Measurements from ENCODE around the gene STAMBP. TPM values are rescaled to one million over a fixed set of nuclear protein-coding genes. Genes with fewer than 3 reads are reported as not detected.

Gene STAMBP
- total and polyA plus RNA-seq, 5 experiments from 2014 or later = 28.3 to 44.3 (median 32.3) TPM

GRCh38 chr2:73916666-73917065, 87.9 kb downstream of the STAMBP start:
- H3K36me3 Mint-ChIP-seq = no peaks in the 10 kb centered on the region
- POLR2A ChIA-PET = no interaction called here
- peaks cover 0 to 1% (median 0%) of the 10 kb centered on the region in 5 donors for H3K27me3 Mint-ChIP-seq
- H3K9me3 Mint-ChIP-seq = no peaks in the 10 kb centered on the region
- peaks cover 3 to 6% (median 4%) of the 10 kb centered on the region in 4 donors for H3K4me1 Mint-ChIP-seq
- ATAC-seq (no peak), DNase-seq (no peak)
- no peak overlapping the region for H3K4me3 Mint-ChIP-seq
- H3K27ac Mint-ChIP-seq = no peak overlapping the region

- no peak for DNase-seq
- Mint-ChIP-seq H3K4me3 (no peak overlapping the region), H3K9me3 (no peaks in the 10 kb centered on the region), H3K36me3 (no peaks in the 10 kb centered on the region), H3K4me1 (peaks cover 3 to 8% (median 4%) of the 10 kb centered on the region in 4 donors), H3K27me3 (peaks cover 0 to 1% (median 0%) of the 10 kb centered on the region in 5 donors), H3K27ac (no peak overlapping the region)
- POLR2A ChIA-PET = no interaction called here
- no peak for ATAC-seq
These were observed 88.5 kb downstream of the STAMBP start for GRCh38 chr2:73917296-73917695.

GRCh38 chr2:73917696-73918207, 89.0 kb downstream of the STAMBP start:
- Mint-ChIP-seq H3K9me3 (no peaks in the 10 kb centered on the region), H3K36me3 (no peaks in the 10 kb centered on the region), H3K4me3 (no peak overlapping the region), H3K27me3 (peaks cover 0 to 1% (median 0%) of the 10 kb centered on the region in 5 donors), H3K27ac (no peak overlapping the region), H3K4me1 (peaks cover 3 to 9% (median 7%) of the 10 kb centered on the region in 4 donors)
- POLR2A ChIA-PET = no interaction called here
- ATAC-seq (no peak), DNase-seq (no peak)

GRCh38 chr2:73918856-73919255, 90.1 kb downstream of the STAMBP start:
- no peak for DNase-seq
- no peaks in the 10 kb centered on the region for H3K36me3 Mint-ChIP-seq
- POLR2A ChIA-PET = no interaction called here
- no peak overlapping the region for H3K27ac Mint-ChIP-seq
- no peaks in the 10 kb centered on the region for H3K9me3 Mint-ChIP-seq
- H3K4me3 Mint-ChIP-seq = no peak overlapping the region
- peaks cover 7 to 19% (median 10%) of the 10 kb centered on the region in 4 donors for H3K4me1 Mint-ChIP-seq
- no peak for ATAC-seq
- H3K27me3 Mint-ChIP-seq = peaks cover 0 to 1% (median 0%) of the 10 kb centered on the region in 5 donors

GRCh38 chr2:73919596-73920228, 91.0 kb downstream of the STAMBP start:
- Mint-ChIP-seq H3K4me1 (peaks cover 7 to 19% (median 10%) of the 10 kb centered on the region in 4 donors), H3K36me3 (no peaks in the 10 kb centered on the region), H3K9me3 (no peaks in the 10 kb centered on the region), H3K4me3 (no peak overlapping the region), H3K27me3 (peaks cover 0 to 1% (median 0%) of the 10 kb centered on the region in 5 donors), H3K27ac (no peak overlapping the region)
- ATAC-seq (no peak), DNase-seq (no peak)
- POLR2A ChIA-PET = no interaction called here

GRCh38 chr2:73920577-73921545, 92.1 kb downstream of the STAMBP start:
- peak; percentile 41 to 53 for ATAC-seq
- Mint-ChIP-seq H3K36me3 (no peaks in the 10 kb centered on the region), H3K27ac (peak overlapping the region in 2 of 10 donors; percentile 14 to 34), H3K4me3 (no peak overlapping the region), H3K4me1 (peaks cover 7 to 19% (median 12%) of the 10 kb centered on the region in 4 donors), H3K9me3 (no peaks in the 10 kb centered on the region), H3K27me3 (peaks cover 0 to 1% (median 0%) of the 10 kb centered on the region in 5 donors)
- peak in 6 of 10 donors; percentile 16 to 74 (median 35) for DNase-seq
- POLR2A ChIA-PET = no interaction called here

- no peak overlapping the region for H3K4me3 Mint-ChIP-seq
- no peak for DNase-seq
- H3K4me1 Mint-ChIP-seq = peaks cover 7 to 22% (median 17%) of the 10 kb centered on the region in 4 donors
- H3K36me3 Mint-ChIP-seq = no peaks in the 10 kb centered on the region
- no peaks in the 10 kb centered on the region for H3K27me3 Mint-ChIP-seq
- POLR2A ChIA-PET = no interaction called here
- peak overlapping the region in 2 of 10 donors; percentile 29 to 60 for H3K27ac Mint-ChIP-seq
- no peaks in the 10 kb centered on the region for H3K9me3 Mint-ChIP-seq
- ATAC-seq = no peak
These were observed 92.8 kb downstream of the STAMBP start for GRCh38 chr2:73921581-73921980.

- POLR2A ChIA-PET = interaction anchor here (0.6 kb wide), 1 partner anchor 419 kb away, joined by 3 read pairs; no protein-coding TSS in a partner anchor
- H3K27ac Mint-ChIP-seq = peak overlapping the region in 7 of 10 donors; percentile 22 to 89 (median 65)
- peak overlapping the region in 1 of 10 donors; percentile 56 for H3K4me3 Mint-ChIP-seq
These were observed 93.9 kb downstream of the STAMBP start for GRCh38 chr2:73922681-73923080.

More at GRCh38 chr2:73922681-73923080, 93.9 kb downstream of the STAMBP start:
- Mint-ChIP-seq H3K4me1 (peaks cover 7 to 28% (median 21%) of the 10 kb centered on the region in 4 donors), H3K9me3 (no peaks in the 10 kb centered on the region), H3K36me3 (peaks cover 0 to under 1% (median 0%) of the 10 kb centered on the region in 3 donors), H3K27me3 (no peaks in the 10 kb centered on the region)
- ATAC-seq = no peak
- DNase-seq = no peak

Other genes with a start within 250 kb of the STAMBP start
- gene NAT8, start 186.5 kb upstream of the STAMBP start, total RNA-seq = not detected
- gene NAT8, start 186.5 kb upstream of the STAMBP start, polyA plus RNA-seq = not detected
- gene TPRKB, start 91.6 kb upstream of the STAMBP start, total RNA-seq = 10 to 100 TPM; 27.7 to 35.6 TPM
- 10 to 100 TPM; 71.4 to 74.7 (median 72.6) TPM for gene TPRKB, start 91.6 kb upstream of the STAMBP start, polyA plus RNA-seq
- gene DUSP11, start 48.9 kb upstream of the STAMBP start, total RNA-seq = 10 to 100 TPM; 48.1 to 48.4 TPM
- 10 to 100 TPM; 40.2 to 49.6 (median 49.0) TPM for gene DUSP11, start 48.9 kb upstream of the STAMBP start, polyA plus RNA-seq
- gene C2orf78, start 44.8 kb upstream of the STAMBP start, total RNA-seq = not detected
- gene C2orf78, start 44.8 kb upstream of the STAMBP start, polyA plus RNA-seq = not detected
- not detected for gene ACTG2, start 64.0 kb downstream of the STAMBP start, total RNA-seq
- gene ACTG2, start 64.0 kb downstream of the STAMBP start, polyA plus RNA-seq = under 1 TPM in 1 of 3 donors, not detected in 2; 0.13 TPM
- 10 to 100 TPM; 70.3 to 72.3 TPM for gene DGUOK, start 97.9 kb downstream of the STAMBP start, total RNA-seq
- gene DGUOK, start 97.9 kb downstream of the STAMBP start, polyA plus RNA-seq = 100 to 1,000 TPM; 207 to 219 (median 215) TPM
- 10 to 100 TPM; 30.1 to 30.5 TPM for gene TET3, start 155.9 kb downstream of the STAMBP start, total RNA-seq
- 1 to 10 TPM in 1 of 3 donors, under 1 TPM in 2; 0.46 to 1.0 (median 0.61) TPM for gene TET3, start 155.9 kb downstream of the STAMBP start, polyA plus RNA-seq